ENCODE measurements around the gene TOP3B.

- TF ChIP-seq CTCF (IDR thresholded peaks at IDR 0.05; ENCODE audit: low read depth, low read length, poor library complexity, severe bottlenecking) (no peak), EZH2phosphoT487 (IDR thresholded peaks at IDR 0.05; ENCODE audit: borderline replicate concordance, low read length) (no peak)
These were observed 24.0 kb downstream of the TOP3B start for GRCh38 chr22:21958360-21959273.

All from DOHH2 (cell line).